GM12878 (cell line): ENCODE measurements around the gene SORCS2. TPM values are rescaled to one million over a fixed set of nuclear protein-coding genes. Genes with fewer than 3 reads are reported as not detected.

Experiments used
- ATAC-seq: fragments of 200-7000 bp; cut with Tn5 transposase; 3 replicates; pipeline ENCODE4 v1.9.1; 2020; ENCODE audit warnings: mild to moderate bottlenecking, moderate library complexity
- BruUV-seq: library from RNA; stranded (reverse); fragments of 400-500 nt; replicated peaks from 2 replicates; lab custom pipeline; 2021; lab: Mats Ljungman, UMichigan
- CTCF ChIA-PET: fragments of 300-600 bp; sonication (Branson Sonifier 250); formaldehyde crosslinking; extraction: SDS; loops from one replicate; lab custom pipeline; 2021; ENCODE audit warnings: inconsistent platforms; lab: Yijun Ruan, JAX
- POLR2A ChIA-PET: fragments of 350-600 bp; formaldehyde crosslinking; extraction: SDS; loops from one replicate; lab custom pipeline; 2021; ENCODE audit warnings: inconsistent platforms; lab: Charles Lee
- RAD21 ChIA-PET: fragments of 300-600 bp; sonication (Branson Sonifier 250); formaldehyde crosslinking; loops from one replicate; lab custom pipeline; 2023; ENCODE audit warnings: antibody characterized with exemption; ENCODE audit not compliant: unreplicated experiment; lab: Charles Lee
- SMC1A ChIA-PET: fragments of 300-600 bp; sonication (Branson Sonifier 250); formaldehyde crosslinking; loops from one replicate; lab custom pipeline; 2023; ENCODE audit not compliant: unreplicated experiment, uncharacterized antibody; lab: Charles Lee
- DNase-seq: peaks from one replicate; pipeline ENCODE4 v3.0.0-alpha.2; 2011; ENCODE audit warnings: low read depth, low spot score
- FAIRE-seq: peaks from 3 replicates; lab custom pipeline; 2011; peaks lifted over from hg19 to GRCh38; lab: Jason Lieb, UNC
- H2AFZ ChIP-seq: 2 replicates; pipeline ENCODE4 v1.6.0; 2011; ENCODE audit warnings: low read depth, low read length, control low read depth; ENCODE audit not compliant: control insufficient read depth
- H3K27ac ChIP-seq: 2 replicates; pipeline ENCODE4 v1.5.1; 2011; ENCODE audit warnings: control low read depth; ENCODE audit not compliant: control insufficient read depth, insufficient read depth
- H3K27me3 ChIP-seq, 2 experiments: replicated peaks in 1 of 2; 2 replicates each; pipeline versions ENCODE4 v1.6.0 to v1.6.1; 2011; ENCODE audit warnings: low read length in 1 of 2; ENCODE audit not compliant: control insufficient read depth in 2 of 2, insufficient read depth in 2 of 2
- H3K36me3 ChIP-seq, 2 experiments: 2 replicates each; pipeline ENCODE4 v1.5.1; 2011; ENCODE audit warnings: low read length in 1 of 2; ENCODE audit not compliant: control insufficient read depth in 2 of 2, insufficient read depth in 2 of 2
- H3K4me1 ChIP-seq: 2 replicates; pipeline ENCODE4 v1.6.1; 2011; ENCODE audit warnings: mild to moderate bottlenecking, low read length, moderate library complexity, mixed read lengths; ENCODE audit not compliant: control insufficient read depth, insufficient read depth
- H3K4me2 ChIP-seq: 2 replicates; pipeline ENCODE4 v1.6.0; 2011; ENCODE audit warnings: control low read depth; ENCODE audit not compliant: control insufficient read depth, insufficient read depth
- H3K4me3 ChIP-seq: fragments of 200-600 bp; sonication (generic); 2 replicates; pipeline ENCODE4 v1.5.1; 2016
- H3K79me2 ChIP-seq: 2 replicates; pipeline ENCODE4 v1.6.0; 2011; ENCODE audit warnings: low read length; ENCODE audit not compliant: control insufficient read depth, insufficient read depth
- H3K9ac ChIP-seq: 2 replicates; pipeline ENCODE4 v1.8.0; 2011; ENCODE audit warnings: low read length, control low read depth, mixed read lengths; ENCODE audit not compliant: control insufficient read depth, insufficient read depth
- H3K9me3 ChIP-seq: replicated peaks from 3 replicates; pipeline ENCODE4 v1.5.1; 2011; ENCODE audit warnings: mild to moderate bottlenecking, low read length; ENCODE audit not compliant: control insufficient read depth, insufficient read depth
- H4K20me1 ChIP-seq: 2 replicates; pipeline ENCODE4 v1.6.0; 2011; ENCODE audit not compliant: control insufficient read depth, insufficient read depth
- CBX3 ChIP-seq: fragments of 200-600 bp; sonication (generic); IDR thresholded peaks from 2 replicates; pipeline ENCODE4 v1.6.1; 2016; ENCODE audit warnings: low read depth, borderline replicate concordance
- CUX1 ChIP-seq: IDR thresholded peaks from 2 replicates; pipeline ENCODE4 v1.6.1; 2012; ENCODE audit warnings: improper control_type of control experiment, low read depth, low read length; ENCODE audit not compliant: insufficient replicate concordance
- ELK1 ChIP-seq: IDR thresholded peaks from 2 replicates; pipeline ENCODE4 v1.6.1; 2012; ENCODE audit warnings: low read depth, low read length, improper control_type of control experiment
- KDM1A ChIP-seq: fragments of 200-600 bp; sonication (generic); IDR thresholded peaks from 2 replicates; pipeline ENCODE4 v1.6.1; 2016; ENCODE audit warnings: borderline replicate concordance
- NBN ChIP-seq: fragments of 450-650 bp; IDR thresholded peaks from 2 replicates; pipeline ENCODE4 v1.6.1; 2016
- NKRF ChIP-seq: fragments of 450-650 bp; conservative IDR thresholded peaks from 2 replicates; pipeline ENCODE4 v1.6.1; 2017; ENCODE audit warnings: mild to moderate bottlenecking, moderate library complexity
- RELA ChIP-seq: fragments of 450-650 bp; IDR thresholded peaks from 2 replicates; pipeline ENCODE4 v1.8.0; 2014; ENCODE audit warnings: borderline replicate concordance; ENCODE audit not compliant: partially characterized antibody
- TCF12 ChIP-seq: IDR thresholded peaks from 2 replicates; pipeline ENCODE4 v1.6.1; 2011; ENCODE audit warnings: low read depth, mild to moderate bottlenecking, low read length
- TCF3 ChIP-seq: IDR thresholded peaks from 2 replicates; pipeline ENCODE4 v1.6.1; 2012; ENCODE audit warnings: low read depth, mild to moderate bottlenecking, low read length, borderline replicate concordance; ENCODE audit not compliant: insufficient read depth
- ZBTB33 ChIP-seq: fragments of 450-650 bp; IDR thresholded peaks from 2 replicates; pipeline ENCODE4 v1.6.1; 2017; ENCODE audit warnings: mild to moderate bottlenecking
- ZNF274 ChIP-seq: IDR thresholded peaks from one replicate; pipeline ENCODE4 v1.8.0; 2011; ENCODE audit not compliant: insufficient read length, insufficient read depth
- WGBS: methylation state at CpG from one replicate; pipeline ENCODE4 v1.1.6; 2016; ENCODE audit warnings: low lambda C conversion rate; ENCODE audit not compliant: insufficient replicate concordance, insufficient coverage; ENCODE audit errors: missing lambda C conversion rate; 5-methylcytosine and 5-hydroxymethylcytosine counted together
- in situ Hi-C: fragments of 300-500 bp; cut with MboI; formaldehyde crosslinking; loops from 9 replicates; pipeline ENCODE4 v1.14.3; 2018; ENCODE audit warnings: mixed read lengths
- intact Hi-C: fragments of 100-400 bp; cut with micrococcal nuclease; formaldehyde crosslinking; loops from one replicate; pipeline ENCODE4 v1.14.2; 2022; ENCODE audit not compliant: unreplicated experiment
- polyA plus RNA-seq, 11 experiments: library from polyadenylated mRNA; depleted of rRNA in 4 of 11; unstranded in 6 of 11; stranded (reverse) in 5 of 11; fragments of >200 nt; fragmentation: Nextera tagmentation in 4 of 11; fragmentation: Illumina TruSeq in 1 of 11; extraction: Ambion mirVana in 4 of 11; extraction: Trizol in 1 of 11; gene quantifications; 1 replicate in 1 of 11; 2 replicates in 10 of 11; pipeline versions ENCODE4 v1.2.1 to v1.2.3, GENCODE V29; 2011 to 2016; ENCODE audit warnings: inconsistent platforms in 2 of 11, missing spikeins in 2 of 11, low read depth in 1 of 11
- total RNA-seq, 4 experiments: library from RNA; depleted of rRNA in 3 of 4; stranded (reverse); fragments of >200 nt in 3 of 4; fragmentation: Illumina TruSeq in 1 of 4; extraction: Trizol in 1 of 4; gene quantifications; 2 replicates each; pipeline versions ENCODE4 v1.2.1 to v1.2.3, GENCODE V29; 2013 to 2021

The SORCS2 gene
- total and polyA plus RNA-seq, 10 of the 15 experiments (the other 5 are each of a cell fraction or from before 2014, with no cell fraction given), result 0.01 to 0.15 (median 0.05) TPM; not detected in 5

GRCh38 chr4:7357323-7357722, 165.0 kb downstream of the SORCS2 start:
- Histone ChIP-seq H3K9ac (no peak overlapping the region), H3K27me3 (no peaks in the 10 kb centered on the region), H3K4me3 (no peak overlapping the region), H3K4me2 (no peak overlapping the region), H3K9me3 (no peaks in the 10 kb centered on the region), H4K20me1 (no peaks in the 10 kb centered on the region), H3K27ac (no peak overlapping the region), H3K36me3 (no peaks in the 10 kb centered on the region), H3K79me2 (no peaks in the 10 kb centered on the region), H2AFZ (no peak overlapping the region), H3K4me1 (no peaks in the 10 kb centered on the region)
- ChIA-PET RAD21 (no interaction called here), SMC1A (no interaction called here), CTCF (no interaction called here), POLR2A (no interaction called here)
- 37% methylated on average over 9 of the region's 9 CpGs for WGBS
- intact Hi-C loops, result no loop called here
- DNase-seq (no peak), ATAC-seq (no peak), FAIRE-seq (no peak)
- BruUV-seq, result no TSS peak
- in situ Hi-C loops, result no loop called here
- TF ChIP-seq CUX1, result no peak
- no peak for TF ChIP-seq TCF3
- TF ChIP-seq ZBTB33, result no peak
- TF ChIP-seq CBX3, result no peak
- TF ChIP-seq ELK1, result no peak
- no peak for TF ChIP-seq ZNF274
- TF ChIP-seq NKRF, result no peak
- no peak for TF ChIP-seq KDM1A
- TF ChIP-seq NBN, result no peak
- TF ChIP-seq TCF12, result no peak
- TF ChIP-seq RELA, result no peak
